Astrocyte (in vitro differentiated cells and primary cell): ENCODE measurements around the gene SPN. TPM values are rescaled to one million over a fixed set of nuclear protein-coding genes. Genes with fewer than 3 reads are reported as not detected.
"Not testable (repeated sequence)": the region's sequence is repeated elsewhere in the genome, so short reads cannot be mapped to it uniquely, and the experiment has no call there.

Experiments used
- DNase-seq: peaks from one replicate; pipeline ENCODE4 v3.0.0-alpha.2; 2010; ENCODE audit warnings: low read depth
- FAIRE-seq: peaks from 2 replicates; lab custom pipeline; 2011; peaks lifted over from hg19 to GRCh38; lab: Jason Lieb, UNC
- H2AFZ ChIP-seq: 2 replicates; pipeline ENCODE4 v1.6.0; 2012; ENCODE audit warnings: low read depth, low read length, inconsistent platforms
- H3K27ac ChIP-seq: 2 replicates; pipeline ENCODE4 v1.5.1; 2011; ENCODE audit warnings: low read depth, low read length, inconsistent platforms
- H3K27me3 ChIP-seq: 2 replicates; pipeline ENCODE4 v1.6.0; 2011; ENCODE audit warnings: low read length, inconsistent platforms; ENCODE audit not compliant: insufficient read depth
- H3K36me3 ChIP-seq: 2 replicates; pipeline ENCODE4 v1.5.1; 2011; ENCODE audit warnings: low read length, inconsistent platforms; ENCODE audit not compliant: insufficient read depth
- H3K4me1 ChIP-seq: 2 replicates; pipeline ENCODE4 v1.5.1; 2011; ENCODE audit warnings: low read length, inconsistent platforms; ENCODE audit not compliant: insufficient read depth
- H3K4me2 ChIP-seq: 2 replicates; pipeline ENCODE4 v1.6.0; 2012; ENCODE audit warnings: low read length, inconsistent platforms
- H3K4me3 ChIP-seq: 2 replicates; pipeline ENCODE4 v1.5.1; 2011; ENCODE audit warnings: low read depth, mild to moderate bottlenecking, low read length, inconsistent platforms; ENCODE audit not compliant: insufficient read depth
- H3K79me2 ChIP-seq: 2 replicates; pipeline ENCODE4 v1.6.0; 2012; ENCODE audit warnings: mild to moderate bottlenecking, low read length, inconsistent platforms; ENCODE audit not compliant: insufficient read depth
- H3K9ac ChIP-seq: 2 replicates; pipeline ENCODE4 v1.6.0; 2012; ENCODE audit warnings: mild to moderate bottlenecking, low read length, inconsistent platforms
- H3K9me3 ChIP-seq: 2 replicates; pipeline ENCODE4 v1.5.1; 2012; ENCODE audit warnings: low read depth, mild to moderate bottlenecking, low read length, inconsistent platforms; ENCODE audit not compliant: insufficient read depth
- H4K20me1 ChIP-seq: 2 replicates; pipeline ENCODE4 v1.6.0; 2012; ENCODE audit warnings: low read length, inconsistent platforms; ENCODE audit not compliant: insufficient read depth
- H3K27ac Mint-ChIP-seq: one replicate; pipeline ENCODE4 v1.8.0; 2021; ENCODE audit warnings: mild to moderate bottlenecking, mixed read lengths; ENCODE audit not compliant: unreplicated experiment
- H3K27me3 Mint-ChIP-seq: one replicate; pipeline ENCODE4 v1.8.0; 2021; ENCODE audit warnings: low read depth, mixed read lengths; ENCODE audit not compliant: unreplicated experiment
- H3K36me3 Mint-ChIP-seq: one replicate; pipeline ENCODE4 v1.8.0; 2021; ENCODE audit warnings: low read depth, mixed read lengths; ENCODE audit not compliant: unreplicated experiment
- H3K4me1 Mint-ChIP-seq: one replicate; pipeline ENCODE4 v1.8.0; 2021; ENCODE audit warnings: low read depth, mixed read lengths; ENCODE audit not compliant: unreplicated experiment
- H3K4me3 Mint-ChIP-seq: one replicate; pipeline ENCODE4 v1.8.0; 2021; ENCODE audit warnings: mild to moderate bottlenecking, moderate library complexity, mixed read lengths; ENCODE audit not compliant: unreplicated experiment
- H3K9me3 Mint-ChIP-seq: one replicate; pipeline ENCODE4 v1.8.0; 2021; ENCODE audit warnings: mild to moderate bottlenecking, mixed read lengths; ENCODE audit not compliant: unreplicated experiment
- CTCF ChIP-seq: IDR thresholded peaks from 2 replicates; pipeline ENCODE4 v1.5.1; 2011; ENCODE audit warnings: low read depth, mild to moderate bottlenecking, inconsistent platforms, low read length, moderate library complexity; ENCODE audit not compliant: insufficient read depth
- EZH2 ChIP-seq: IDR thresholded peaks from 2 replicates; pipeline ENCODE4 v1.6.1; 2012; ENCODE audit warnings: mild to moderate bottlenecking, low read length, inconsistent platforms; ENCODE audit not compliant: insufficient read depth
- total RNA-seq: library from RNA; stranded (reverse); gene quantifications from 2 replicates; pipeline ENCODE4 v1.2.1, GENCODE V29; 2021

The SPN gene
- total RNA-seq, 1 donor from 2014 or later, result 0.07 TPM

DNA sequence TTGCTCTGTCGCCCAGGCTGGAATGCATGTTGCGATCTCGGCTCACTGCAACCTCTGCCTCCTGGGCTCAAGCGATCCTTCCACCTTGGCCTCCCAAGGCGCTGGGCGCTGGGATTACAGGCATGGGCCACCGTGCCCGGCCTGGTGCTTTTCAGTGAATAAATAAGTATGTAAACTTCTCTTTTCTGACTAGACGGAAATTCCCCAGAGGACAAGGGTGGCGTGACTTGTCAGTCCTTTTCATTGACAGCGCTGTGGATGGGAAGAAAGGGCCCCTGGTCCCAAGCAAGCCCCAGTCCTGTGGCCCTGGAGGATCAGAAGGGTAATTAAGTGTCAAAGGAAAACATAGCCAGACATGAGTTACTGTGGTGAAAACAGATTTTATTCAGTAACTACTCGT, 9.6 kb upstream of the SPN start:
- Histone ChIP-seq H3K9ac (no peak overlapping the region), H3K9me3 (no peaks in the 10 kb centered on the region), H2AFZ (no peak overlapping the region), H3K4me3 (no peak overlapping the region), H3K27ac (no peak overlapping the region), H3K79me2 (no peaks in the 10 kb centered on the region), H3K4me2 (no peak overlapping the region), H3K36me3 (no peaks in the 10 kb centered on the region), H3K4me1 (no peaks in the 10 kb centered on the region), H4K20me1 (no peaks in the 10 kb centered on the region), H3K27me3 (no peaks in the 10 kb centered on the region)
- no peaks in the 10 kb centered on the region for H3K9me3 Mint-ChIP-seq
- H3K4me3 Mint-ChIP-seq, result no peak overlapping the region
- H3K4me1 Mint-ChIP-seq, result no peaks in the 10 kb centered on the region
- DNase-seq (no peak), FAIRE-seq (no peak)
- no peaks in the 10 kb centered on the region for H3K36me3 Mint-ChIP-seq
- H3K27ac Mint-ChIP-seq, result no peak overlapping the region
- peaks cover 7% of the 10 kb centered on the region for H3K27me3 Mint-ChIP-seq
- TF ChIP-seq EZH2 (no peak), CTCF (no peak)

DNA sequence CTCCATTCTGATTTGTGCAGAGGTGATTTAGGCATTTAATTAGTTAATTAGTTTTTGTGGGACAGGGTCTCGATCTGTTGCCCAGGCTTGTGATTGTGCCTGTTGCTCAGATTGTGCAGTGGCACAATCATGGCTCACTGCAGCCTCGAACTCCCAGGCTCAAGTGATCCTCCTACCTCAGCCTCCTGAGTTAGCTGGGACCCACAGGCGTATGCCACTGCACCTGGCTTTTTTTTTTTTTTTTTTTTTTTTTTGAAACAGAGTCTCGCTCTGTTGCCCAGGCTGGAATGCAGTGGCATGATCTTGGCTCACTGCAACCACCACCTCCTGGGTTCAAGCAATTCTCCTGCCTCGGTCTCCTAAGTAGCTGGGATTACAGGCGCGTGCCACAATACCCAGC, 9.2 kb upstream of the SPN start:
- not testable (repeated sequence) for H3K79me2 ChIP-seq, FAIRE-seq, H2AFZ ChIP-seq, H3K9ac ChIP-seq, H4K20me1 ChIP-seq, H3K36me3 ChIP-seq, H3K27ac ChIP-seq, H3K9me3 ChIP-seq, H3K4me1 Mint-ChIP-seq, H3K4me3 ChIP-seq, H3K27ac Mint-ChIP-seq, H3K4me1 ChIP-seq, H3K4me2 ChIP-seq, H3K36me3 Mint-ChIP-seq, H3K27me3 ChIP-seq, H3K4me3 Mint-ChIP-seq, DNase-seq, H3K9me3 Mint-ChIP-seq, H3K27me3 Mint-ChIP-seq

- no peaks in the 10 kb centered on the region for H3K9me3 ChIP-seq
- no peaks in the 10 kb centered on the region for H3K4me1 ChIP-seq
- H3K4me3 Mint-ChIP-seq, result no peak overlapping the region
- DNase-seq (no peak), FAIRE-seq (no peak)
- no peaks in the 10 kb centered on the region for H3K36me3 ChIP-seq
- peaks cover 6% of the 10 kb centered on the region for H3K27me3 Mint-ChIP-seq
- H3K9me3 Mint-ChIP-seq, result no peaks in the 10 kb centered on the region
- no peaks in the 10 kb centered on the region for H3K79me2 ChIP-seq
- H3K27me3 ChIP-seq, result no peaks in the 10 kb centered on the region
- no peaks in the 10 kb centered on the region for H4K20me1 ChIP-seq
- H3K27ac ChIP-seq, result no peak overlapping the region
- no peak overlapping the region for H3K27ac Mint-ChIP-seq
- no peak overlapping the region for H3K4me3 ChIP-seq
- peaks cover 2% of the 10 kb centered on the region for H3K4me1 Mint-ChIP-seq
- TF ChIP-seq CTCF, result no peak
- no peak for TF ChIP-seq EZH2
- no peak overlapping the region for H3K9ac ChIP-seq
- H3K4me2 ChIP-seq, result no peak overlapping the region
- no peak overlapping the region for H2AFZ ChIP-seq
- no peaks in the 10 kb centered on the region for H3K36me3 Mint-ChIP-seq
Measured at GRCh38 chr16:29656688-29657523, 6.1 kb upstream of the SPN start.
